GM13976 (cell line): ENCODE results near the gene MVB12B.
A peak's percentile ranks its signal among the peaks of the same experiment; 100 is the strongest.

Source experiments
- DNase-seq: peaks from one replicate; pipeline ENCODE4 v3.0.0; 2012; ENCODE audit warnings: low spot score
- in situ Hi-C: fragments of 300-500 bp; cut with MboI; formaldehyde crosslinking; loops from one replicate; pipeline ENCODE4 v1.12.0; 2022; ENCODE audit warnings: low sequenced_read_pairs, mixed read lengths, inconsistent platforms; ENCODE audit not compliant: unreplicated experiment
- TF ChIP-seq, protein P1 (sequence below): IDR thresholded peaks from 2 replicates; pipeline ENCODE4 v1.5.1; 2012; ENCODE audit warnings: borderline replicate concordance, mild to moderate bottlenecking; ENCODE audit not compliant: insufficient read depth; ENCODE audit errors: extremely low read depth, missing control alignments, control extremely low read depth

The MVB12B gene

DNA sequence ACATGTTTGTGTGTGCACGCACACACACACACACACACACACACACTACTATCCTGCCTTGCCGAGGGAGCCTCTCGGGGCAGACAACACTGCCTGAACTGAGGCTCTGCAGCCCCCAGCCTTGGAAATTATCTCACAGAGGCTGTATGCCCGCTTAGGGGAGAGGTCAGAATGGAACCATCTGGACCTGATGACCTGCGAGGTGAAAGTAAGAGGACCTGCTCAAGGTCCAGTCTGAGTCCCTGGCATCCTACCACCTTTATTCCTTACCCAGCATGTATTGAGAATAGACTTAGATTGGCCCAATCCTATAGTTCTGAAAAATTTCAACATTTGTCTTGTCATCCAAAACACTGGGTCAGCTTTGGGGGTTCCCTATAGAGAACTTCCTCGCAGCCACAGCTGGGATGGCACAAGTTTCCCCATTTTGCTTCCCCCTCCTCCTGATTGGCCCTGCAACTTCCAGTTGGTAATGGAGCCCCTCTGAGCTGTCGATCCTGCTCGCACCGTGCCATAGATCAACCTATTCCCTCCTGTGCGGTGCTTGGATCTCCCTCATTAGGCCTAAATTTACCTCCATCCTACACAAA is 10.2 kb downstream of the MVB12B start:
- TF ChIP-seq, protein P1, sequence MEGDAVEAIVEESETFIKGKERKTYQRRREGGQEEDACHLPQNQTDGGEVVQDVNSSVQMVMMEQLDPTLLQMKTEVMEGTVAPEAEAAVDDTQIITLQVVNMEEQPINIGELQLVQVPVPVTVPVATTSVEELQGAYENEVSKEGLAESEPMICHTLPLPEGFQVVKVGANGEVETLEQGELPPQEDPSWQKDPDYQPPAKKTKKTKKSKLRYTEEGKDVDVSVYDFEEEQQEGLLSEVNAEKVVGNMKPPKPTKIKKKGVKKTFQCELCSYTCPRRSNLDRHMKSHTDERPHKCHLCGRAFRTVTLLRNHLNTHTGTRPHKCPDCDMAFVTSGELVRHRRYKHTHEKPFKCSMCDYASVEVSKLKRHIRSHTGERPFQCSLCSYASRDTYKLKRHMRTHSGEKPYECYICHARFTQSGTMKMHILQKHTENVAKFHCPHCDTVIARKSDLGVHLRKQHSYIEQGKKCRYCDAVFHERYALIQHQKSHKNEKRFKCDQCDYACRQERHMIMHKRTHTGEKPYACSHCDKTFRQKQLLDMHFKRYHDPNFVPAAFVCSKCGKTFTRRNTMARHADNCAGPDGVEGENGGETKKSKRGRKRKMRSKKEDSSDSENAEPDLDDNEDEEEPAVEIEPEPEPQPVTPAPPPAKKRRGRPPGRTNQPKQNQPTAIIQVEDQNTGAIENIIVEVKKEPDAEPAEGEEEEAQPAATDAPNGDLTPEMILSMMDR, result no peak
- in situ Hi-C loops, result no loop called here
- DNase-seq, result peak; percentile 15

DNA sequence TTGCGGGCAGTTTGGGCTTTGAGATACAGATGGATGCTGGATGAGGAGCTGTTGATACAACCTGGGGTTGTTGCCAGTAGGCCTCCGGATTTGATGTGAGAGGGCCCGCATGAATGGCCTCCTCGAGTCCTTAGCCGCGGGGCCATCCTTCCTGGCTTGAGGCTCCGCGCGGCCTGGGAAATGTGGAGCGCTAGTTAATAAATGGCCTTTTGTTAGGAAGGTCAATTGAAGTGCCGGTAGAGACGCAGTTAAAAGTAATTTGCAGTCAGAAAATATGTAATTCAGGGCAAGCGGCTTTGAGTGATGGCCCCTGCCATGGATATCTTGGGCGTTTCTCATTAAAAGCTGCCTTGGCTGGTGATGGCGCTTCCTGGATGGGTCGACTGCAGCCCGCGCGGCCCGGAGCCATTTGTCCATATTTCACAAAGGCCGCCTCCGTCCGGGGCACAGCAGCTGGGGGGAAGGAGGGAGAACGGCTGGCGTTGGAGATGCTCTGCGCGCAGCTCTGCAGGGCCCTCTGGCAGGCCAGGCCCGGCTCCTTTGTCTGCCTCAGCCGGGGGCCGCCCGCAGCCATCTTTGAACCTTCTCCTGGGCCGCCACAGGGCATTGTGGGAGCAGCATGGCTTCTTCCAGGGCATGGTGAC is 11.2 kb downstream of the MVB12B start:
- TF ChIP-seq, protein P1, result no peak
- in situ Hi-C loops, result no loop called here
- DNase-seq, result no peak

DNA sequence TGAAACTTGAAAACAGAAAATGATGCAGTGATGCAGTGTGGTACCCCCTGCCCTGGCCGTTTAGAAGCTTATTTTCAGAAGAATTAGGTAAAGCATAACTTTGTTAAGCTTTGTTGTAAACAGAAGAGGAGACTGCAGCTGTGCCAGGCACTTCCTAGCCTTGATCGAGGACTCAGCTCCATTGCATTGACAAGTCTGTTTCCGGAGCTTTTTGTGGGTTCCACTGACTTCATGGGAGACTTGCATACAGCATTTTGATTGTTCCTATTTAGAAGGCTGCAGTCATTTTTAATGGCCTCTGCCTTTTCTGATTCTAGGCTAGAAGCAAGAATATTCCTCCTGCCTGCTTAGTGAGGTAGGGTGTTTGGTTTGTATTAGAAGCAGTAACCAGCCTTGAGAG is 12.3 kb downstream of the MVB12B start:
- in situ Hi-C loops, result no loop called here
- TF ChIP-seq, protein P1, result no peak

DNA sequence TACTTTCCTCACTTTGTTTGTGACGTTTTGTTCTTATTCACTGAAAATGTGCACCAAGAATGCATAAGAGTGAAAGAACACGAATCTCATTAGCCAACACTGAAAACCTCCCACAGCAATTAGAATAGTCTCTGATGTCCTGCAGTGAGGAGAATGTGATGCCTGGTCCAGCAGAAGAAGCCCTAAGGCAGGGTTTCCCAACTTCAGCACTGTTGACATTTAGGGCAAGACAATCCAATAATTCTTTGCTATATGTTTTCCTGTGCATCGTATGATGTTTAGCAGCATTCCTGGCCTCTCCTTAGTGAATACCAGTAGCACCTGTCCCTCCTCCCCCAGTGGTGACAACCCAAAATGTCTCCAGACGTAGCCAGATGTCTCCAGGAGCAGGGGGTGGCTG is 14.8 kb downstream of the MVB12B start:
- DNase-seq, result no peak
- TF ChIP-seq, protein P1, result no peak
- in situ Hi-C loops, result no loop called here

More for the DNA sequence above, 12.3 kb downstream of the MVB12B start:
- no peak for DNase-seq

DNA sequence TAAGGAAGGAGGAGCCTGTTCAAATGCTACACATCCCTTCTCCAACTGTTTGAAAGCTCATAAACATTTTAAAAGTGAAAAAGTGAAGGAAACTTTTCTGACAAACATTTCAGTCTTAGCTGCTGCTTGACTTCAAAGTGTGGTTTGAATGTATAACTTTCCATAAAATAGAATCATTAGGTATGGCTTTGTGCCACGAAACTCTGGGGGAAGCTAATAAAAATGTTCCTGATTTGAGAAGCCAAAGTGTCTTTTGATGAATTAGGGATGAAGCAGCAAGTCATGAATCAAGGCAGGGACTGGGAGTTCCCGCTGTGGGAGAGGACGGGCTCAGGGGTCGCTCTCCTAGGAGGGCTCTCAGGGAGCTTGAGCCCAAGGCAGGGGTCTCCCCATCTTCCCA is 15.3 kb downstream of the MVB12B start:
- in situ Hi-C loops, result no loop called here
- DNase-seq, result peak; percentile 8
- TF ChIP-seq, protein P1, result no peak

DNA sequence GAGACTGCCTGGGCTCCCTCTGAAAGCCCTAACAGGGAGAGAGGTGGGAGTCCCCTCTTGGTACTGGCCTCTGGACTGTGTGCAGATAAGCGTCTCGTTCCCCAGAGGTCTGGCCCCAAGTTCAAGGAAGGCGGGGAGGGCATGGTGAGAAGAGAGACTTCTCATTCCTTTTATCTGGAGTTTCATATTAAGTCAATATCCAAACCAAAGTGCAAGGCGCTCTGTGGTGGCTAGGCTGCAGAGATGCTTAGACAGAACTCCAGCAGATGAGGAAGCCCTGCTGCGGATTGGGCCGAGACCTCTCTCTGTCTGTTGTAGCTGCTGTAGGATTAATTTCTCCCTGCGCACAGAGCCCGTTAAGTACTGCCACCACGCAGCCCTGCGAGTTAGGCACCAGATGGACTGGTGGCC is 16.0 kb downstream of the MVB12B start:
- no peak for DNase-seq
- in situ Hi-C loops, result no loop called here
- TF ChIP-seq, protein P1, result no peak

DNA sequence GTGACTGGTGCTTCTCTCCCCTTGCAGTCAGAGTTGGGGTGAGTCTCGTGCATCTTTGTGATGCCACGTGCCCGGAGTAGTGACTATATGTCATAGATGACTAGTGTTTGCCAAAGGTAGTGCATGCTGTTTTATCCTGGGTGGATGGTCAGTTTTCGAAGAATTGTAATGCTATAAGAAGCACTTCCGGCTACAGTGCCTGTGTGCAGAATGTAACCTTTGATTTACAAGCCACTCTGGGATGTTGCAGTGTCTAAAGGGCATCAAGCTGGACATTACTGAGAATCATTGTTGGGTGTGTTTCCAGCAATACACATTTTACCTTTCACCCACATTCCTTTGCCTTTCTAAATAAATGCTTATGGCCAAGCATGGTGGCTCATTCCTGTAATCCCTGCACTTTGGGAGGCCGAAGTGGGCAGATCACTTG is 16.7 kb downstream of the MVB12B start:
- no peak for DNase-seq
- TF ChIP-seq, protein P1, result no peak
- in situ Hi-C loops, result no loop called here
